NCI-H2227 treated with DMSO at 0.1 percent for 48 hours (cell line): Measurements from ENCODE around the gene PCNX3.
"Not testable (repeated sequence)": the region's sequence is repeated elsewhere in the genome, so short reads cannot be mapped to it uniquely, and the experiment has no call there.

Experiments used
- DNase-seq: peaks from one replicate; lab custom pipeline; 2025; lab: John Stamatoyannopoulos, UW

The PCNX3 gene

DNA sequence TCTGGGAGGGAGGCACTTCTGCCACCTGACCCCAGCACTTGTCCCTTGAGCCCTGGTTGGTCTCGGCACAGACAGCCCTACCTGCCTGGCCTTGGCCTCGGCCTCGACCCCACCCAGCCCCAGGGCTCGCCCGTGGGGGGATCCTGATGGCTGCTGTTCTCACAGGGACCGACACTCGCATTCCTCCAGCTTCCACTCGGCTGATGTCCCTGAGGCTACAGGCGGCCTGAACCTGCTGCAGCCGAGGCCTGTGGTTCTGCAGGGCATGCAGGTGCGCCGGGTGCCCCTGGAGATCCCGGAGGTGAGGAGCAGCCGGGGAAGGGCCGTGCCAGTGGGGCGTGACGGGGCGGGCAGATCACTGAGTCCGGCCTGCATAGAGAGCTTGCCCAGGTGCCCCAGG is 5.1 kb downstream of the PCNX3 start:
- no peak for DNase-seq

DNA sequence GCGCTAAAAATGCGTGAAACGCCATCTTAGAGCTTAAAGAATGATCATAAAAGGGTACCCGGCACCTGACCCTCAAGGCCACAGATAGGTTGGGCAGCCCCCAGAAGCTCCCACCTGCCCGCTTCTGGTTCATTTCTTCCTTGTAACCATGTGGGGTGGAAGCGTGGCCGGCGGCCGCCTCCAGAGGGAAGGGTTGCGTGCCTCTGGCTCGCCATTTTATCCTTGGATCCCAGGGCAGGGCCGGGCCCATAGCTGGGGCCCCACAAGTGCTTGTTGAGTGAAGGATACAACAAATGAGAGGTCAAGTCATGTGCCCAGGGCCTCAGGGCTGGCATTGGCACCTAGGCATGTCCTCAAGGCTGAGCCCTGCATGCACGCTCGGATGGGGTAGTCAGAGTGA is 5.9 kb downstream of the PCNX3 start:
- DNase-seq, result no peak

GRCh38 chr11:65622011-65622410 is 6.4 kb downstream of the PCNX3 start:
- DNase-seq, result no peak

DNA sequence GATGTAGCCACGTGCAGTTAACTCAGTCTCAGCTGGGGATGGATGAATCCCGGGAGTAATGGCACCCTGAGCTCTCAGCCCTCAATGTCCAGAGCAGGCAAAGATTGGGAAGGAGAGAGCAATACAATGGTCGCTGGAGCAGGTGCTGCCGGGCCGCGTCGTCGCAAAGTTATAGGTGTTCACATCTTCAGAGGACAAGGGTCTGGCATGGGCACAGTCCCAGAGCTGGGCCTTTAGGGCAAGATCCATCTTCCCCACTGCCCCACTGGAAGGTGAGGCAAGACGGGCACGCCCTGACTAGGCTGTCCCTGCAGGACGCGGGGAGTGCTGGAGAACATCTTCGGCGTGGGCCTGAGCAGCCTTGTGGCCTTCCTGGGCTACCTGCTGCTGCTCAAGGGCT is 7.6 kb downstream of the PCNX3 start:
- DNase-seq, result no peak

DNA sequence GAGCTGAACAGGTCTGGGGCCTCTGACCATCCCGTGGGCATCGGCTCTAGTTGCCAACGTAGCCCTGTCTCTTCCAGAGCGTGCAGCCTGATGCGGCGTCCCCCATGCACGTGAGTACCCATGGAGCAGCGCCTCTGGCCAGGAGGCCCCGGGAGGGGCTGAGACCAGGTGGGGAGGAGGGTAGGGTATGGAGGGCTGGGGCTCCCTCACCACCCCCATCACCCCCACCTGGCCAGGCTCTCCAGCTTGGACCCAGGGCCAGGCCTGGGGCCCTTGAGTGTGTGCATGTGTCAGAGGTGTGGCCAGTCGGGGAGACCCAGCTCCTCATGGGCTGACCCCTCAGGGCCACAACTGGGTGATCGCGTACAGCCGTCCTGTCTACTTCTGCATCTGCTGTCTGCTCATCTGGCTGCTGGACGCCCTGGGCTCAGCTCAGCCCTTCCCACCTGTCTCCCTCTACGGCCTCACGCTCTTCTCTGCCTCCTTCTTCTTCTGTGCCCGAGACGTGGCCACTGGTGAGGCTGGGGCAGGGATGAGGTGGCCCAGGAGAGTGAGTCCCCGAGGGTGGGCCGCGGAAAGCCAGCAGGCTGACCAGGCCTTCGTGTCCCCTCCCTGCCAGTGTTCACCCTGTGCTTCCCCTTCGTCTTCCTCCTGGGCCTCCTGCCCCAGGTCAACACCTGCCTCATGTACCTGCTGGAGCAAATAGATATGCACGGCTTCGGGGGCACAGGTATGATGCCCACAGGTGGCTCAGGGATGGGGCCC is 8.5 kb downstream of the PCNX3 start:
- DNase-seq, result no peak

- no peak for DNase-seq
These were observed 9.5 kb downstream of the PCNX3 start for GRCh38 chr11:65624931-65625627.

GRCh38 chr11:65625628-65626342 is 10.2 kb downstream of the PCNX3 start:
- DNase-seq, result no peak

- DNase-seq, result no peak
These were observed 11.6 kb downstream of the PCNX3 start for GRCh38 chr11:65627202-65627601.

DNA sequence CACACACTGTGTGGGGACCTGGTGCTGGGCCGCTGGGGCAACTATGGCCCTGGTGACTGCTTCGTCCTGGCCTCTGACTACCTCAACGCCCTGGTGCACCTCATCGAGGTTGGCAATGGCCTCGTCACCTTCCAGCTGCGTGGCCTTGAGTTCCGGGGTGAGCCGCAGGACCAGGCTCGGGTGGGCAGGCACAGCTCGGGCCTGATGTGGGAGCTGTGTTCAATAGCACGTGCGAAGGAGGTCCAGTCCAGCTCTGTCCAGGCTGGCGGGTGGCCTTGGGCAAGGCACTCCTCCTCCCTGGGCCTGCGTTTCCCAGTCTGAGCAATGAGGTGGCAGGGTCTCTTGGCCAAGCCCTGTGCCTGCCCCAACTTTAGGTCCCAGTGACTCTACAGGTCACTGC is 14.0 kb downstream of the PCNX3 start:
- no peak for DNase-seq

DNA sequence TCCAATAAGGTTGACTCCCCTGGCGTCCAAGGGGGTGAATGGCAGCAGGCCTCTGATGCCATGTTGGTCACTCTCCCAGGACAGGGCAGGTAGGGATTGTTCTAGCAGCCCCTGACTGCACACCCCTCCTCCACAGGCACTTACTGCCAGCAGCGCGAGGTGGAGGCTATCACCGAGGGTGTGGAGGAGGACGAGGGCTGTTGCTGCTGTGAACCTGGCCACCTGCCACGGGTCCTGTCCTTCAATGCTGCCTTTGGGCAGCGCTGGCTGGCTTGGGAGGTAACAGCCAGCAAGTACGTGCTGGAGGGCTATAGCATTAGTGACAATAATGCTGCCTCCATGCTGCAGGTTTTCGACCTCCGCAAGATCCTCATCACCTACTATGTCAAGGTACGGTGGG is 14.6 kb downstream of the PCNX3 start:
- no peak for DNase-seq

- no peak for DNase-seq
These were observed 18.0 kb downstream of the PCNX3 start for GRCh38 chr11:65633390-65634108.

GRCh38 chr11:65634109-65634436 is 18.5 kb downstream of the PCNX3 start:
- DNase-seq, result no peak

DNA sequence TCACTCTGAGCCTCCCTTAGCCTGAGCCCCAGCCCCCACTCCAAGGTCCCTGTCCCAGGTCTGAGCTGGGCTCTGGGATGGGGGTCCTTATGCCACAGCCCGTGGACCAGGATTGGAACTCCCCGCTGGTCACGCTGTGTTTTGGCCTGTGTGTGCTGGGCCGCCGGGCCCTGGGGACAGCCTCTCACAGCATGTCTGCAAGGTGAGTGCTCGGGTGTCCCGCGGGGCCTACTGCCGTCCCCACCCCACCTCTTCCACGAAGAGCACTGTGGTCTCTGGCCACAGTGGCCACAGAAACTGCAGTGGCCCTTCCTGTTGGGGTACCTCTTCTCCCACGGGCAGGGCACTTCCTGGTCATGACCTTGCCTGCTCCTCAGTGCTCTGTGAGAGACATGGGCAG is 18.9 kb downstream of the PCNX3 start:
- DNase-seq, result no peak

DNA sequence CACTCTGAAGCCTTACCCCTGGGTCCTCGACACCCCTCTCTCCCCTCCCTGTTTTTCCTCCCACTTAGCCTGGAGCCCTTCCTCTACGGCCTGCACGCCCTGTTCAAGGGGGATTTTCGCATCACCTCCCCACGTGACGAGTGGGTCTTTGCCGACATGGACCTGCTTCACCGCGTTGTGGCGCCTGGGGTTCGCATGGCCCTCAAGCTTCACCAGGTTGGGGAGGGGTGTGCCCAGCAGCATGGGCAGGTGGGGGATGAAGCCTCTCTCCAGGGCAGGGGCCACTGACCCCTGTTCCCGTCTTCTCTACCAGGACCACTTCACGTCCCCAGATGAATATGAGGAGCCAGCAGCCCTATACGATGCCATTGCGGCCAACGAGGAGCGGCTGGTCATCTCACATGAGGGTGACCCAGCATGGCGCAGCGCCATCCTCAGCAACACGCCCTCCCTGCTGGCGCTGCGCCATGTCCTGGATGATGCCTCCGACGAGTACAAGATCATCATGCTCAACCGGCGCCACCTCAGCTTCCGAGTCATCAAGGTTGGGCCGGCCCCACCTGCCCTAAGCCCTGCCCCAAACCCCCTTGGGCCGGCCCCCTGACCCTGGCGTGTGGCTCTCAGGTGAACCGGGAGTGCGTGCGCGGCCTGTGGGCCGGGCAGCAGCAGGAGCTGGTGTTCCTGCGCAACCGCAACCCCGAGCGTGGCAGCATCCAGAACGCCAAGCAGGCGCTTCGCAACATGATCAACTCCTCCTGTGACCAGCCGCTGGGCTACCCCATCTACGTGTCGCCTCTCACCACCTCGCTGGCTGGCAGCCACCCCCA is 19.5 kb downstream of the PCNX3 start:
- DNase-seq, result no peak

- DNase-seq, result no peak
These were observed 20.8 kb downstream of the PCNX3 start for GRCh38 chr11:65636108-65637031.

DNA sequence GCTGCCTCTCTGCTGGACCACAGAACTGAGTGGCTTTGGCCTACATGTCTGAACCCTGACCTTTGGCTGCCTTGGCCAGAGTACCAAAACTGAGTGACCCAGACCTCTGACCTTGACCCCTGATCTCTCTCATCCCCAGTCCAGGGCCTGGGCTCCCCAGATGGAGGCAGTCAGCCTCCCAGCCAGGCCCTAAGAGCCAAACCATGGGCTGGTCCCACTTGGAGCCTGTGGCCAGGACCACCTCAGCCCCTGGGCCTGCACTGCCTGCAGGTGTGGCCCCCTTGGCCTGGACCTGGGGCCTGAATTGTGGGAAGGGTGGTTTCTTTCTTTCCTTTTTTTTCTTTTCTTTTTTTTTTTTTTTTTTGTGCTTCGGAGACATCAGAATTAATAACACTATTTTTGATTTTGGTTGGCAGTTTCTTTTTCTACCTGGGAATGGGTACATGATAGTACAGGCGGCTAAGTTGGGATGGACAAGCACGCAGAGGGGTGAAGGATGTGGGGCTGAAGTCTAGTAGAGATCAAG is 21.5 kb downstream of the PCNX3 start:
- no peak for DNase-seq

GRCh38 chr11:65637794-65638419 is 22.3 kb downstream of the PCNX3 start, which contains the start of gene SIPA1:
Gene SIPA1, plus strand, starts transcription at chr11:65638101. Its CDS starts 2,821 bp downstream, at chr11:65640922.
- DNase-seq, result peak; percentile 91

DNA sequence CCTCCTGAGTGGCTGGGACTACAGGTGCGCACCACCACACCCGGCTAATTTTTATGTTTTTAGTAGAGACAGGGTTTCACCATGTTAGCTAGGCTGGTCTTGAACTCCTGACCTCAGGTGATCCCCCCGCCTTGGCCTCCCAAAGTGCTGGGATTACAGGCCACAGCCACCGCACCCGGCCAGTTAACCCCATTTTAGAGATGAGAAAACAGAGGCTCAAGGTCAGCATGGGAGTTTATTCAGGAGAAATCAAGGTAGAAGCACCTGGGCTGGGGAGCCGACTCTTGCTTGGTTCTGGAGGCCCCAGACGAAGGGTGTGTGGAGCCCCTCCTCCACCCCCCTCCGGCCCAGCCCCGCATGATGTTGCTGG is 23.6 kb downstream of the PCNX3 start:
- DNase-seq, result not testable (repeated sequence)

- no peak for DNase-seq
These were observed 24.3 kb downstream of the PCNX3 start for GRCh38 chr11:65639623-65640482.
